Tibial nerve (tissue), 3 donors: ENCODE measurements around the gene RPL26.

Source experiments
- CTCF ChIP-seq, 5 experiments: fragments of 200-600 bp in 3 of 5; fragments of 450-650 bp in 2 of 5; sonication (generic) in 3 of 5; IDR thresholded peaks; one replicate each; pipeline ENCODE4 v1.5.1; 2016 to 2019; ENCODE audit warnings: antibody characterized with exemption in 5 of 5, mild to moderate bottlenecking in 3 of 5, moderate library complexity in 2 of 5
- POLR2A ChIP-seq, 2 donors: fragments of 450-650 bp; IDR thresholded peaks; one replicate each; pipeline ENCODE4 v1.6.1; 2017; ENCODE audit warnings: antibody characterized with exemption in 2 of 2, mild to moderate bottlenecking in 2 of 2, moderate library complexity in 2 of 2

- TF ChIP-seq CTCF (IDR thresholded peaks at IDR 0.05) (no peak), POLR2A (IDR thresholded peaks at IDR 0.05) (no peak)
Measured at GRCh38 chr17:8426802-8427201, 43.8 kb upstream of the RPL26 start.
